Stomach (tissue), 4 donors: ENCODE data around the gene CACNA2D2.

Source experiments
- EP300 ChIP-seq: sonication (generic); formaldehyde crosslinking; IDR thresholded peaks from one replicate; pipeline ENCODE4 v1.6.1; 2017; ENCODE audit warnings: antibody characterized with exemption
- POLR2AphosphoS5 ChIP-seq, 3 donors: sonication (generic); formaldehyde crosslinking; IDR thresholded peaks; one replicate each; pipeline ENCODE4 v1.6.1; 2016; ENCODE audit warnings: antibody characterized with exemption in 3 of 3
- TF ChIP-seq, protein P1 (sequence below), 7 experiments: fragments of 450-650 bp in 4 of 7; fragments of 200-600 bp in 3 of 7; sonication (generic) in 3 of 7; IDR thresholded peaks; one replicate each; pipeline ENCODE4 v1.5.1; 2016 to 2019; ENCODE audit warnings: antibody characterized with exemption in 7 of 7, control low read depth in 2 of 7, mild to moderate bottlenecking in 1 of 7

DNA sequence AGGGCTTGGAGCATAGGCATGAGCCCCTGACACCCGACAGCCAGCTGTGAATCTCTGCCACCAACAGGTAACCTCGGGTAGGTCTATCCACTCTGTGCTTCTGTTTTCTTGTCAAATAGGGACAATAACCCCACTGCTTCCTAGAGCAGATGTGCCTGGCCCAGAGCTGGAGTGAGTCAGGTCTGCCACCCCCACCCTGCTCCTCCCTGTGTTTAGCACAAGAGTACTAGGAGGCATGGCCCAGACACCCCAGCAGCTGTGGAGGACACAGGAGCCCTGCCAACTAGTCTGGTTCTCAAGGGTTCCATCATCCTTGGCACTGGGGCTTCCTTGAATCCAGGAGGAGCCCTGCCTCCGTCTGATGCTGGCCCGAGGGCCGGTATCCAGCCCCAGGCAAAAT lies 110.4 kb downstream of the CACNA2D2 start:
- TF ChIP-seq, protein P1, sequence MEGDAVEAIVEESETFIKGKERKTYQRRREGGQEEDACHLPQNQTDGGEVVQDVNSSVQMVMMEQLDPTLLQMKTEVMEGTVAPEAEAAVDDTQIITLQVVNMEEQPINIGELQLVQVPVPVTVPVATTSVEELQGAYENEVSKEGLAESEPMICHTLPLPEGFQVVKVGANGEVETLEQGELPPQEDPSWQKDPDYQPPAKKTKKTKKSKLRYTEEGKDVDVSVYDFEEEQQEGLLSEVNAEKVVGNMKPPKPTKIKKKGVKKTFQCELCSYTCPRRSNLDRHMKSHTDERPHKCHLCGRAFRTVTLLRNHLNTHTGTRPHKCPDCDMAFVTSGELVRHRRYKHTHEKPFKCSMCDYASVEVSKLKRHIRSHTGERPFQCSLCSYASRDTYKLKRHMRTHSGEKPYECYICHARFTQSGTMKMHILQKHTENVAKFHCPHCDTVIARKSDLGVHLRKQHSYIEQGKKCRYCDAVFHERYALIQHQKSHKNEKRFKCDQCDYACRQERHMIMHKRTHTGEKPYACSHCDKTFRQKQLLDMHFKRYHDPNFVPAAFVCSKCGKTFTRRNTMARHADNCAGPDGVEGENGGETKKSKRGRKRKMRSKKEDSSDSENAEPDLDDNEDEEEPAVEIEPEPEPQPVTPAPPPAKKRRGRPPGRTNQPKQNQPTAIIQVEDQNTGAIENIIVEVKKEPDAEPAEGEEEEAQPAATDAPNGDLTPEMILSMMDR (IDR thresholded peaks at IDR 0.05) = no peak
- TF ChIP-seq EP300 (no peak), POLR2AphosphoS5 (IDR thresholded peaks at IDR 0.05) (no peak)
